ENCODE data around the gene BEST2. TPM values are rescaled to one million over a fixed set of nuclear protein-coding genes. Genes with fewer than 3 reads are reported as not detected.

Gene BEST2
- total RNA-seq, 4 donors from 2014 or later = 0.14 to 0.29 TPM; not detected in 2

DNA sequence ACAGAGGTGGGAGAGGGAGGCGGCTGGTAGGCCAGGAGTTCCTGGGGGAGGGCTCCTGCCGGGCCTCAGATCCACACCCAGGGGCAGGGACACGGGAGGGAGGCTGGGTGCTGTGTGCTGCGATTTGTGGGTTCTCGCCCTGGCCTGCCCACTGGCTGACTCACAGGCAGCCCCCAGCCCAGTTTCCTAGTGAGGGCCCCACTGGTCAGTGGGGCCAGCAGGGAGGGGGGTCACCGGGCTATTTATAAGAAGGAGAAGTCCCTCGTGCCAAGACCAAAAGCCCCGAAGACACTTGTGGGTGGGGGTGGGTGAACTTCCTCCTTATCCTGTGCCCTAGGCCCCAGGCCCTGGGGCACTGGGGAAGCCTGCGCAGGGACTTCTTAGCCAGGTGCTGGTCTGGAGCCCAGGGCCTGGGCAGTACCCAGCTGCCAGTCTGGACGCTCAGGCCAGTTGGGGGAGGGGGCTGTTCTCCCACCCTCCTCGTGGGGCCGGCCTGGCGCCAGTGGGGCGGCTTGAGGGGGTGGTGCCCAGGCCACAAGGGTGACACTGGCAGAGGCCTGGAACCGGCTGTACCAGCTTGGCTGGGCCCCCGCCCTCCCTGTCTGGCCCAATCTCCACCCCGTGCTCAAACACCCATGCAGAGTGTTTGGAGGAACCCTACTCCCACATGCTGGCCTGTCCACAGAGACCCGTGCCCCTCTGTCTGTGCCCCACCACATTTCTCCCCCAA, 34.7 kb downstream of the BEST2 start:
- no peaks in the 10 kb centered on the region for H3K9me3 ChIP-seq
- no peaks in the 10 kb centered on the region for H3K27me3 ChIP-seq
- H3K4me3 ChIP-seq = no peak overlapping the region
- peak overlapping the region; percentile 98 to 100 for H3K27ac ChIP-seq
- no peaks in the 10 kb centered on the region for H3K36me3 ChIP-seq
- intact Hi-C loops (cut with DNase I; ENCODE audit: low total_unique reads) = no loop called here
- no peak for DNase-seq
- peaks cover 0 to 18% of the 10 kb centered on the region in 2 donors for H3K4me1 ChIP-seq
- TF ChIP-seq, protein P1, sequence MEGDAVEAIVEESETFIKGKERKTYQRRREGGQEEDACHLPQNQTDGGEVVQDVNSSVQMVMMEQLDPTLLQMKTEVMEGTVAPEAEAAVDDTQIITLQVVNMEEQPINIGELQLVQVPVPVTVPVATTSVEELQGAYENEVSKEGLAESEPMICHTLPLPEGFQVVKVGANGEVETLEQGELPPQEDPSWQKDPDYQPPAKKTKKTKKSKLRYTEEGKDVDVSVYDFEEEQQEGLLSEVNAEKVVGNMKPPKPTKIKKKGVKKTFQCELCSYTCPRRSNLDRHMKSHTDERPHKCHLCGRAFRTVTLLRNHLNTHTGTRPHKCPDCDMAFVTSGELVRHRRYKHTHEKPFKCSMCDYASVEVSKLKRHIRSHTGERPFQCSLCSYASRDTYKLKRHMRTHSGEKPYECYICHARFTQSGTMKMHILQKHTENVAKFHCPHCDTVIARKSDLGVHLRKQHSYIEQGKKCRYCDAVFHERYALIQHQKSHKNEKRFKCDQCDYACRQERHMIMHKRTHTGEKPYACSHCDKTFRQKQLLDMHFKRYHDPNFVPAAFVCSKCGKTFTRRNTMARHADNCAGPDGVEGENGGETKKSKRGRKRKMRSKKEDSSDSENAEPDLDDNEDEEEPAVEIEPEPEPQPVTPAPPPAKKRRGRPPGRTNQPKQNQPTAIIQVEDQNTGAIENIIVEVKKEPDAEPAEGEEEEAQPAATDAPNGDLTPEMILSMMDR (IDR thresholded peaks at IDR 0.05) = no peak
- peak in 1 of 2 donors; percentile 40 for TF ChIP-seq POLR2A (IDR thresholded peaks at IDR 0.05)

DNA sequence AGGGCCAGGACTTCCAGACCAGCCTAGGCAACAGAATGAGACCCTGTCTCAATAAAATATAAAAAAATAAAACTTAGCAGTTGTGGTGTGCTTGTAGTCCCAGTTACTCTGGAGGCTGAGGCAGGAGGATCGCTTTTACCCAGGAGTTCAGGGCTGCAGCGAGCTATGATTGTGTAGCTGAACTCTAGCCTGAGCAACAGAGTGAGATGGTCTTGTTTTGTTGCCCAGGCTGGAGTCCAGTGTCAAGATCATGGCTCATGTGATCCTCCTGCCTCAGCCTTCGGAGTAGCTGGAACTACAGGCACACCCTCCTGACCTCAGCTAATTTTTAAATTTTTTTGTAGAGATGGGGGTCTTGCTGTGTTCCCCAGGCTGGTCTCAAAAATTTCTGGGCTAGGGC, 35.4 kb downstream of the BEST2 start:
- TF ChIP-seq, protein P1 (IDR thresholded peaks at IDR 0.05) = no peak
- no peak for TF ChIP-seq POLR2A (IDR thresholded peaks at IDR 0.05)
- intact Hi-C loops (cut with DNase I; ENCODE audit: low total_unique reads) = no loop called here
- no peaks in the 10 kb centered on the region for H3K36me3 ChIP-seq
- H3K9me3 ChIP-seq = no peaks in the 10 kb centered on the region
- H3K27me3 ChIP-seq = no peaks in the 10 kb centered on the region
- no peak overlapping the region for H3K4me3 ChIP-seq
- DNase-seq = no peak
- peaks cover 0 to 18% of the 10 kb centered on the region in 2 donors for H3K4me1 ChIP-seq
- peak overlapping the region; percentile 98 to 100 for H3K27ac ChIP-seq

DNA sequence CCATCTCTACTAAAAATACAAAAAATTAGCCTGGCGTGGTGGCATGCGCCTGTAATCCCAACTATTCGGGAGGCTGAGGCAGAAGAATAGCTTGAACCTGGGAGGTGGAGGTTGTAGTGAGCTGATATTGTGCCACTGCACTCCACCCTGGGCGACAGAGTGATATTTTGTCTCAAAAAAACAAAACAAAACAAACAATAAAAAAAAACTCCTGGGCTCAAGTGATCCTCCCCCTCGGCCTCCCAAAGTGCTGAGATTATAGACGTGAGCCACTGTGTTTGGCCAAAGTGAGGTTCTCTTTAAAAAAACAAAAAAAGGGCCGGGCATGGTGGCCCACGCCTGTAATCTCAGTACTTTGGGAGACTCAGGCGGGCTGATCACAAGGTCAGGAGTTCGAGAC, 35.9 kb downstream of the BEST2 start:
- Histone ChIP-seq H3K27ac (peak overlapping the region; percentile 98 to 100), H3K27me3 (no peaks in the 10 kb centered on the region), H3K4me3 (no peak overlapping the region), H3K4me1 (peaks cover 0 to 18% of the 10 kb centered on the region in 2 donors), H3K9me3 (no peaks in the 10 kb centered on the region), H3K36me3 (no peaks in the 10 kb centered on the region)
- DNase-seq = no peak
- TF ChIP-seq POLR2A (IDR thresholded peaks at IDR 0.05) = no peak
- TF ChIP-seq, protein P1 (IDR thresholded peaks at IDR 0.05) = no peak
- intact Hi-C loops (cut with DNase I; ENCODE audit: low total_unique reads) = no loop called here

DNA sequence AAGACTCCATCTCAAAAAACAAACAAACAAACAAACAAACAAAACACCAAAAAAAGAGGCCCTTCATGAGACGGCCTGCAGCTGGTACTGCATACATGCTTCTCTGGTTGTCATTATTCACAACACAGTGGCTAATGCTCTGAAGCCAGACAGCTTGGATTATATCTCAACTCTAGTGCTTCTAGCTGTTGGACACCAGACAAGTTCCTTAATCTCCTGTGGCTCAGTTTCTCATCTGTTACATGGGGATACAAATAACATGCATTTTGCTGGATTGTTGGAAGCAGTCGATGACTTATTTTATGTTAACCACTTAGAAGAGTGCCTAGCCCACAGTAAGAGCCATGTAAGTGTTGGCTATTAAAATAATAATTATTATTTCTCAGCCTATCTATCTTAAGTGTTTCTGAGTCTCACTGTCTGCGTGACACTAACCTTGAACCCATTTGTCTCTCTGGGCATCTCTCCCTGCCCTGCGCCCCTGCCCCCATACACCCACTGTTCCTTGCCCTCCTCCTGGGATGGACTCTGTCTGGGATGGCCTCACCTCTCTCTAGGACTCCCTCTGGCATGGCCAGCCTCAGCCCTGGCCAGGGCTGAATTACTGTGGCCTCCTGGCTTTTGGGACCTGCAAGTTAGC, 36.6 kb downstream of the BEST2 start:
- Histone ChIP-seq H3K9me3 (no peaks in the 10 kb centered on the region), H3K27ac (peak overlapping the region; percentile 98 to 100), H3K27me3 (no peaks in the 10 kb centered on the region), H3K4me1 (peaks cover 0 to 18% of the 10 kb centered on the region in 2 donors), H3K4me3 (peak overlapping the region; percentile 84 to 87), H3K36me3 (no peaks in the 10 kb centered on the region)
- TF ChIP-seq, protein P1 (IDR thresholded peaks at IDR 0.05) = no peak
- TF ChIP-seq POLR2A (IDR thresholded peaks at IDR 0.05) = no peak
- DNase-seq = no peak
- intact Hi-C loops (cut with DNase I; ENCODE audit: low total_unique reads) = no loop called here

DNA sequence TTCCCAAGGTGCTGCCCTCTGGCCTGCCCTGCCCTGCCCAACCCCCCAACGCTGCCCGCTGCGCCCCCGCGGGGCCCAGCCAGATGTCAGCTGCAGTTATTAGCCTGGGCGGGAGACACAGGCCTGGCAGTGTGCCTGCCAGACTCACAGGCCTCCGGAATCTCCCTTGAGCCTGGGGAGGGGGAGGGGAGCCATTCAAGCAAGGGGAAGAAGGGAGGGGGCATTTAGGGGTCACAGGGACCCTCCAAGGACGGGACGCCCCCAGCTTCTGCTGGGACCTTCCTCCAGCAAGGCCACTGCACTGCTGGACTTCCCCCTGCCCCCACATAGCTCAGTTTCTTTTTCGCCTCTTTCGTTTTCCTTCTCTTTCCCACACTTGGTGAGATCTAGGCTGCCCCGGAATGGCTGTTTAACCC, 37.1 kb downstream of the BEST2 start:
- peak; percentile 79 to 84 for DNase-seq
- H3K36me3 ChIP-seq = no peaks in the 10 kb centered on the region
- intact Hi-C loops (cut with DNase I; ENCODE audit: low total_unique reads) = no loop called here
- TF ChIP-seq, protein P1 (IDR thresholded peaks at IDR 0.05) = no peak
- no peak for TF ChIP-seq POLR2A (IDR thresholded peaks at IDR 0.05)
- peak overlapping the region; percentile 84 to 87 for H3K4me3 ChIP-seq
- peak overlapping the region; percentile 98 to 100 for H3K27ac ChIP-seq
- H3K4me1 ChIP-seq = peaks cover 0 to 13% of the 10 kb centered on the region in 2 donors
- no peaks in the 10 kb centered on the region for H3K27me3 ChIP-seq
- no peaks in the 10 kb centered on the region for H3K9me3 ChIP-seq
